IMR-90 (cell line): Measurements from ENCODE around the gene IFIT3. TPM values are rescaled to one million over a fixed set of nuclear protein-coding genes. Genes with fewer than 3 reads are reported as not detected.

Source experiments
- ATAC-seq: fragments of 200-7000 bp; cut with Tn5 transposase; 2 replicates; pipeline ENCODE4 v1.9.1; 2020; ENCODE audit warnings: low read depth, mild to moderate bottlenecking, moderate library complexity
- BruUV-seq: library from RNA; stranded (reverse); fragments of 400-500 nt; replicated peaks from 2 replicates; lab custom pipeline; 2021; lab: Mats Ljungman, UMichigan
- CTCF ChIA-PET: fragments of 300-600 bp; formaldehyde crosslinking; extraction: SDS; loops from one replicate; lab custom pipeline; 2021; ENCODE audit warnings: antibody characterized with exemption; lab: Yijun Ruan, JAX
- POLR2A ChIA-PET: fragments of 300-600 bp; sonication (Branson Sonifier 250); formaldehyde crosslinking; loops from one replicate; lab custom pipeline; 2022; ENCODE audit warnings: antibody characterized with exemption; ENCODE audit not compliant: unreplicated experiment; lab: Charles Lee
- DNase-seq: peaks from one replicate; pipeline ENCODE4 v3.0.0; 2013
- H2AFZ ChIP-seq: replicated peaks from 2 replicates; pipeline ENCODE3; 2013; ENCODE audit warnings: low read length, mild to moderate bottlenecking; ENCODE audit not compliant: poor library complexity
- H2AK5ac ChIP-seq: 2 replicates; pipeline ENCODE4 v1.6.1; 2013; ENCODE audit warnings: low read depth, low read length, inconsistent platforms
- H2AK9ac ChIP-seq: replicated peaks from 2 replicates; pipeline ENCODE3; 2013; ENCODE audit warnings: mild to moderate bottlenecking, low read depth, low read length, moderate library complexity; ENCODE audit not compliant: poor library complexity
- H2BK120ac ChIP-seq: 2 replicates; pipeline ENCODE4 v1.6.1; 2013; ENCODE audit warnings: low read depth, low read length, inconsistent platforms
- H2BK15ac ChIP-seq: 3 replicates; pipeline ENCODE4 v1.6.1; 2013; ENCODE audit warnings: low read depth, low read length, inconsistent platforms
- H2BK20ac ChIP-seq: 2 replicates; pipeline ENCODE4 v1.6.1; 2013; ENCODE audit warnings: low read depth, mild to moderate bottlenecking, inconsistent platforms, low read length, moderate library complexity
- H2BK5ac ChIP-seq: 2 replicates; pipeline ENCODE4 v1.6.1; 2013; ENCODE audit warnings: mild to moderate bottlenecking, low read depth, low read length, inconsistent platforms; ENCODE audit not compliant: poor library complexity, severe bottlenecking
- H3K14ac ChIP-seq: replicated peaks from 2 replicates; pipeline ENCODE4 v1.6.1; 2013; ENCODE audit warnings: low read depth, low read length, inconsistent platforms
- H3K18ac ChIP-seq: 2 replicates; pipeline ENCODE4 v1.6.1; 2013; ENCODE audit warnings: low read depth, low read length, control low read depth
- H3K23ac ChIP-seq: 2 replicates; pipeline ENCODE4 v1.6.1; 2013; ENCODE audit warnings: low read depth, low read length, inconsistent platforms
- H3K27ac ChIP-seq: 2 replicates; pipeline ENCODE4 v1.5.1; 2013; ENCODE audit warnings: mild to moderate bottlenecking, control low read depth, low read length; ENCODE audit not compliant: insufficient read depth
- H3K27me3 ChIP-seq: 2 replicates; pipeline ENCODE4 v1.6.1; 2013; ENCODE audit warnings: low read length; ENCODE audit not compliant: control insufficient read depth, insufficient read depth
- H3K36me3 ChIP-seq: 2 replicates; pipeline ENCODE4 v1.6.1; 2013; ENCODE audit warnings: low read length, mixed read lengths; ENCODE audit not compliant: control insufficient read depth, insufficient read depth
- H3K4ac ChIP-seq: 2 replicates; pipeline ENCODE4 v1.6.1; 2013; ENCODE audit warnings: low read depth, low read length, inconsistent platforms
- H3K4me1 ChIP-seq: 2 replicates; pipeline ENCODE4 v1.6.1; 2013; ENCODE audit warnings: low read length, mixed read lengths; ENCODE audit not compliant: control insufficient read depth, insufficient read depth
- H3K4me2 ChIP-seq: 2 replicates; pipeline ENCODE4 v1.6.1; 2013; ENCODE audit warnings: low read depth, mild to moderate bottlenecking, control low read depth, low read length, moderate library complexity
- H3K4me3 ChIP-seq: 2 replicates; pipeline ENCODE4 v1.5.1; 2013; ENCODE audit warnings: low read depth, mild to moderate bottlenecking, control low read depth, low read length, moderate library complexity; ENCODE audit not compliant: insufficient read depth
- H3K56ac ChIP-seq: 2 replicates; pipeline ENCODE4 v1.6.1; 2013; ENCODE audit warnings: low read length, inconsistent platforms; ENCODE audit not compliant: insufficient read depth; ENCODE audit errors: extremely low read depth
- H3K79me1 ChIP-seq, 2 experiments: 2 replicates each; pipeline ENCODE4 v1.6.1; 2013; ENCODE audit warnings: low read length in 2 of 2, inconsistent platforms in 1 of 2, low read depth in 1 of 2
- H3K9ac ChIP-seq: 2 replicates; pipeline ENCODE4 v1.6.1; 2013; ENCODE audit warnings: low read depth, low read length, control low read depth
- H3K9me1 ChIP-seq: 2 replicates; pipeline ENCODE4 v1.6.1; 2013; ENCODE audit warnings: low read length, inconsistent platforms; ENCODE audit not compliant: insufficient read depth
- H3K9me3 ChIP-seq: 2 replicates; pipeline ENCODE4 v1.6.1; 2013; ENCODE audit warnings: low read length; ENCODE audit not compliant: control insufficient read depth, insufficient read depth
- H4K20me1 ChIP-seq: 2 replicates; pipeline ENCODE4 v1.6.1; 2013; ENCODE audit warnings: low read length, inconsistent platforms; ENCODE audit not compliant: insufficient read depth
- H4K5ac ChIP-seq: 2 replicates; pipeline ENCODE4 v1.6.1; 2013; ENCODE audit warnings: mild to moderate bottlenecking, low read depth, low read length, control low read depth
- H4K8ac ChIP-seq, 2 experiments: 2 replicates each; pipeline ENCODE4 v1.6.1; 2013; ENCODE audit warnings: low read depth in 2 of 2, low read length in 2 of 2, control low read depth in 1 of 2, inconsistent platforms in 1 of 2
- H4K91ac ChIP-seq: 2 replicates; pipeline ENCODE4 v1.6.1; 2013; ENCODE audit warnings: low read depth, low read length, inconsistent platforms; ENCODE audit not compliant: insufficient read depth
- BHLHE40 ChIP-seq: fragments of 150-350 bp; IDR thresholded peaks from 2 replicates; pipeline ENCODE4 v1.6.1; 2016; ENCODE audit warnings: mild to moderate bottlenecking, low read depth, low read length
- CEBPB ChIP-seq: IDR thresholded peaks from 2 replicates; pipeline ENCODE4 v1.6.1; 2012; ENCODE audit warnings: low read depth, low read length, improper control_type of control experiment
- CHD1 ChIP-seq: IDR thresholded peaks from 2 replicates; pipeline ENCODE4 v1.6.1; 2012; ENCODE audit warnings: low read depth, low read length, improper control_type of control experiment
- FOS ChIP-seq: fragments of 150-350 bp; IDR thresholded peaks from 2 replicates; pipeline ENCODE4 v1.6.1; 2016; ENCODE audit warnings: low read depth, low read length
- MAFK ChIP-seq: IDR thresholded peaks from 2 replicates; pipeline ENCODE4 v1.6.1; 2012; ENCODE audit warnings: low read depth, low read length, improper control_type of control experiment
- MAZ ChIP-seq: IDR thresholded peaks from 2 replicates; pipeline ENCODE4 v1.6.1; 2012; ENCODE audit warnings: low read depth, mild to moderate bottlenecking, low read length, improper control_type of control experiment, moderate library complexity, borderline replicate concordance
- MXI1 ChIP-seq: IDR thresholded peaks from 2 replicates; pipeline ENCODE4 v1.6.1; 2012; ENCODE audit warnings: low read depth, mild to moderate bottlenecking, low read length, moderate library complexity, borderline replicate concordance
- NFE2L2 ChIP-seq: fragments of 150-350 bp; IDR thresholded peaks from 2 replicates; pipeline ENCODE4 v1.6.1; 2016; ENCODE audit warnings: low read depth, mild to moderate bottlenecking, low read length
- POLR2A ChIP-seq: IDR thresholded peaks from 2 replicates; pipeline ENCODE4 v1.6.1; 2012; ENCODE audit warnings: mild to moderate bottlenecking, low read depth, low read length
- RAD21 ChIP-seq: IDR thresholded peaks from 2 replicates; pipeline ENCODE4 v1.6.1; 2012; ENCODE audit warnings: low read length, improper control_type of control experiment
- RCOR1 ChIP-seq: IDR thresholded peaks from 2 replicates; pipeline ENCODE4 v1.6.1; 2012; ENCODE audit warnings: mild to moderate bottlenecking, low read length, improper control_type of control experiment; ENCODE audit not compliant: insufficient replicate concordance
- RFX5 ChIP-seq: IDR thresholded peaks from 2 replicates; pipeline ENCODE4 v1.8.0; 2012; ENCODE audit warnings: low read depth, mild to moderate bottlenecking, low read length, moderate library complexity
- SMC3 ChIP-seq: fragments of 150-350 bp; IDR thresholded peaks from 2 replicates; pipeline ENCODE4 v1.6.1; 2016; ENCODE audit warnings: low read depth, mild to moderate bottlenecking, antibody characterized with exemption, low read length, moderate library complexity
- WGBS, 2 experiments: methylation state at CpG; one replicate each; pipeline versions ENCODE4 v1.1.5 to v1.1.7; 2013; ENCODE audit warnings: missing lambda C conversion rate in 2 of 2; ENCODE audit not compliant: insufficient read length in 1 of 2; ENCODE audit errors: extremely low coverage in 2 of 2; 5-methylcytosine and 5-hydroxymethylcytosine counted together
- dilution Hi-C: fragments of 300-500 bp; cut with HindIII; formaldehyde crosslinking; loops from one replicate; pipeline ENCODE4 v1.14.3; 2018; ENCODE audit warnings: low sequenced_read_pairs; ENCODE audit not compliant: unreplicated experiment
- in situ Hi-C: fragments of 300-500 bp; cut with MboI; formaldehyde crosslinking; loops from 3 replicates; pipeline ENCODE4 v1.14.3; 2019; ENCODE audit warnings: low sequenced_read_pairs, inconsistent platforms, mixed read lengths
- intact Hi-C: fragments of 100-400 bp; cut with micrococcal nuclease; formaldehyde crosslinking; loops from 2 replicates; pipeline ENCODE4 v1.10.0; 2022
- polyA plus RNA-seq, 3 experiments: library from polyadenylated mRNA; depleted of rRNA; stranded (reverse); fragments of >200 nt; gene quantifications; 2 replicates each; pipeline ENCODE4 v1.2.3, GENCODE V29; 2012; ENCODE audit warnings: low replicate concordance in 1 of 3
- total RNA-seq: library from RNA; depleted of rRNA; stranded (reverse); fragments of >200 nt; gene quantifications from 2 replicates; pipeline ENCODE4 v1.2.3, GENCODE V29; 2012
- TF ChIP-seq, protein P1 (sequence below): fragments of 150-350 bp; IDR thresholded peaks from 2 replicates; pipeline ENCODE4 v1.6.1; 2017; ENCODE audit warnings: mild to moderate bottlenecking, antibody characterized with exemption, low read length, low read depth
- TF ChIP-seq, protein P2 (sequence below): fragments of 150-350 bp; IDR thresholded peaks from 2 replicates; pipeline ENCODE4 v1.6.1; 2016; ENCODE audit warnings: low read depth, mild to moderate bottlenecking, low read length, moderate library complexity, borderline replicate concordance
- TF ChIP-seq, protein P3 (sequence below): conservative IDR thresholded peaks from 2 replicates; pipeline ENCODE4 v1.5.1; 2012; ENCODE audit warnings: mild to moderate bottlenecking, low read depth, low read length, improper control_type of control experiment

Gene IFIT3
- total and polyA plus RNA-seq, 2 of the 4 experiments (the other 2 are of a cell fraction) = 3.5 to 7.3 TPM

DNA sequence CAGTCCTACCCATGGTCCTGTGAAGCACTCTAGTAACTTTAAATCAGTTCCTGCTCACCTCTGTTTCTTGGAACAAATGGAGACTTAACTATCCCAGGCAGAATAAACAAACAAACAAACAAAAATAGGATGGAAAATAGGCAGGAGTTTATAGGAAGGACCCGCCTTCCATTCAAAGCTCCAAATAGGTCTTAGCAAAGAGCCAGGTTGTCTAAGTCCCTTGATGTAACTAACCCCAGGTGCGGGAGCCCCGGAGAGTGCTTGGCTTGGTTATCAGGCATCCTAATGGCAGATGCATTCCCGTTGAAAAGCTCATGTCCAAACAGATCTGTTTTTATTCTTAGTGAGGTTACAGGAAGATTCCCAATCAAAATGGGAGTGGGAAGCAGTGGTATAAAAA lies 23.8 kb upstream of the IFIT3 start:
- Histone ChIP-seq H2BK15ac (no peak overlapping the region), H3K4me1 (peaks cover 13% of the 10 kb centered on the region), H4K5ac (no peak overlapping the region), H4K91ac (no peak overlapping the region), H4K8ac (no peak overlapping the region), H3K4me2 (no peak overlapping the region), H3K4ac (no peak overlapping the region), H2AFZ (no peak overlapping the region), H2AK5ac (no peak overlapping the region), H2BK20ac (no peak overlapping the region; the same call in 1 of the 2 replicates), H2AK9ac (no peak overlapping the region), H3K9me1 (no peaks in the 10 kb centered on the region), H4K20me1 (no peaks in the 10 kb centered on the region), H3K9ac (no peak overlapping the region), H3K79me1 (peaks cover 2 to 4% of the 10 kb centered on the region in 2 experiments; a peak in 1 of 4 replicates), H2BK5ac (no peak overlapping the region), H3K36me3 (no peaks in the 10 kb centered on the region; the same call in 1 of the 2 replicates), H3K27ac (no peak overlapping the region), H3K14ac (0 out of 2 replicates have a peak overlapping the region, but pooled peaks have one; percentile 9), H2BK120ac (no peak overlapping the region), H3K56ac (no peak overlapping the region), H3K9me3 (no peaks in the 10 kb centered on the region), H3K4me3 (no peak overlapping the region), H3K27me3 (no peaks in the 10 kb centered on the region), H3K23ac (no peak overlapping the region), H3K18ac (no peak overlapping the region)
- in situ Hi-C loops (no loop called here), intact Hi-C loops (no loop called here), dilution Hi-C loops (no loop called here)
- WGBS, 2 experiments = 100% methylated on average over 1 of the region's 4 CpGs; no CpG with 5 or more reads in 1 of the 2 experiments
- ChIA-PET CTCF (interaction anchor here (0.8 kb wide), 1 partner anchor 48 kb away, joined by 3 read pairs; no protein-coding TSS in a partner anchor), POLR2A (no interaction called here)
- ATAC-seq (no peak), DNase-seq (no peak)
- no TSS peak for BruUV-seq
- no peak for TF ChIP-seq CEBPB
- TF ChIP-seq MXI1 = no peak
- no peak for TF ChIP-seq MAZ
- TF ChIP-seq RCOR1 = no peak
- no peak for TF ChIP-seq FOS
- TF ChIP-seq, protein P1, sequence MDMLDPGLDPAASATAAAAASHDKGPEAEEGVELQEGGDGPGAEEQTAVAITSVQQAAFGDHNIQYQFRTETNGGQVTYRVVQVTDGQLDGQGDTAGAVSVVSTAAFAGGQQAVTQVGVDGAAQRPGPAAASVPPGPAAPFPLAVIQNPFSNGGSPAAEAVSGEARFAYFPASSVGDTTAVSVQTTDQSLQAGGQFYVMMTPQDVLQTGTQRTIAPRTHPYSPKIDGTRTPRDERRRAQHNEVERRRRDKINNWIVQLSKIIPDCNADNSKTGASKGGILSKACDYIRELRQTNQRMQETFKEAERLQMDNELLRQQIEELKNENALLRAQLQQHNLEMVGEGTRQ = no peak
- TF ChIP-seq, protein P2, sequence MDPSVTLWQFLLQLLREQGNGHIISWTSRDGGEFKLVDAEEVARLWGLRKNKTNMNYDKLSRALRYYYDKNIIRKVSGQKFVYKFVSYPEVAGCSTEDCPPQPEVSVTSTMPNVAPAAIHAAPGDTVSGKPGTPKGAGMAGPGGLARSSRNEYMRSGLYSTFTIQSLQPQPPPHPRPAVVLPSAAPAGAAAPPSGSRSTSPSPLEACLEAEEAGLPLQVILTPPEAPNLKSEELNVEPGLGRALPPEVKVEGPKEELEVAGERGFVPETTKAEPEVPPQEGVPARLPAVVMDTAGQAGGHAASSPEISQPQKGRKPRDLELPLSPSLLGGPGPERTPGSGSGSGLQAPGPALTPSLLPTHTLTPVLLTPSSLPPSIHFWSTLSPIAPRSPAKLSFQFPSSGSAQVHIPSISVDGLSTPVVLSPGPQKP = no peak
- TF ChIP-seq NFE2L2 = no peak
- TF ChIP-seq CHD1 = no peak
- TF ChIP-seq RFX5 = no peak
- TF ChIP-seq RAD21 = no peak
- TF ChIP-seq SMC3 = no peak
- TF ChIP-seq, protein P3, sequence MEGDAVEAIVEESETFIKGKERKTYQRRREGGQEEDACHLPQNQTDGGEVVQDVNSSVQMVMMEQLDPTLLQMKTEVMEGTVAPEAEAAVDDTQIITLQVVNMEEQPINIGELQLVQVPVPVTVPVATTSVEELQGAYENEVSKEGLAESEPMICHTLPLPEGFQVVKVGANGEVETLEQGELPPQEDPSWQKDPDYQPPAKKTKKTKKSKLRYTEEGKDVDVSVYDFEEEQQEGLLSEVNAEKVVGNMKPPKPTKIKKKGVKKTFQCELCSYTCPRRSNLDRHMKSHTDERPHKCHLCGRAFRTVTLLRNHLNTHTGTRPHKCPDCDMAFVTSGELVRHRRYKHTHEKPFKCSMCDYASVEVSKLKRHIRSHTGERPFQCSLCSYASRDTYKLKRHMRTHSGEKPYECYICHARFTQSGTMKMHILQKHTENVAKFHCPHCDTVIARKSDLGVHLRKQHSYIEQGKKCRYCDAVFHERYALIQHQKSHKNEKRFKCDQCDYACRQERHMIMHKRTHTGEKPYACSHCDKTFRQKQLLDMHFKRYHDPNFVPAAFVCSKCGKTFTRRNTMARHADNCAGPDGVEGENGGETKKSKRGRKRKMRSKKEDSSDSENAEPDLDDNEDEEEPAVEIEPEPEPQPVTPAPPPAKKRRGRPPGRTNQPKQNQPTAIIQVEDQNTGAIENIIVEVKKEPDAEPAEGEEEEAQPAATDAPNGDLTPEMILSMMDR = no peak
- TF ChIP-seq BHLHE40 = no peak
- no peak for TF ChIP-seq POLR2A
- no peak for TF ChIP-seq MAFK
